ENCODE measurements around the gene CCND2.

- no peak for TF ChIP-seq CTCF (tag by site-specific recombination; IDR thresholded peaks at IDR 0.05)
- TF ChIP-seq PBX3 (CRISPR knock-in tag; IDR thresholded peaks at IDR 0.05): no peak
- no peak for TF ChIP-seq ZNF639 (tag by site-specific recombination; IDR thresholded peaks at IDR 0.05)
Observed at GRCh38 chr12:4261655-4262054, 11.9 kb upstream of the CCND2 start.

Data from HEK293 (cell line).